NCI-H524 treated with DMSO at 0.1 percent for 48 hours (cell line): ENCODE results near the gene FAM72C.
"Not testable (repeated sequence)": the region's sequence is repeated elsewhere in the genome, so short reads cannot be mapped to it uniquely, and the experiment has no call there.

Experiments used
- DNase-seq: peaks from one replicate; lab custom pipeline; 2025; lab: John Stamatoyannopoulos, UW

The FAM72C gene

GRCh38 chr1:143971924-143972700 lies at the start of gene FAM72C:
Gene FAM72C, minus strand, starts transcription at chr1:143971986. Its CDS starts 845 bp downstream, at chr1:143971141.
- DNase-seq = not testable (repeated sequence)

GRCh38 chr1:144020001-144020738 lies 48.4 kb upstream of the FAM72C start:
- not testable (repeated sequence) for DNase-seq

- not testable (repeated sequence) for DNase-seq
Observed at GRCh38 chr1:144019101-144019500, 47.3 kb upstream of the FAM72C start.

- not testable (repeated sequence) for DNase-seq
Observed at GRCh38 chr1:144015180-144015966, 43.6 kb upstream of the FAM72C start.

DNA sequence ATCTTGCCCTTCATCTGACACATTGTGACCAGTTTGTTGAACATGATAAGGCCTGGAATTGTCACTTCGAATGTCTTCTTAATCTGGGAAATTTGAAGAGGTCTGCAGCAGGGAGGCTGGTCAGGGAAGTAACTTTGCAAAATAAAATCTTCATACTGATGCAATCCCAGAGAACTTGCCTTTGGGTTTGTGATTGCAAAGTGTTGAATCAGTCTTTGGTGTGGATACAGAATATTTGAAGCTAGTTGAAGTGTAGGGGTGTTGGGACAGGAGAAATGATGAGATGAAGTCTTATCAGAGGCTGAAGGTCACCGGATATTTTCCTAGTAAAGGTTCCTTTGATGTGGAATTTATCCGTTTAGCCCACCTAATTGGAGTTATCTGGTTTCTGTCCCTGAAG lies 42.7 kb upstream of the FAM72C start:
- not testable (repeated sequence) for DNase-seq

- not testable (repeated sequence) for DNase-seq
Observed at GRCh38 chr1:144014121-144014520, 42.3 kb upstream of the FAM72C start.

GRCh38 chr1:144012168-144012733 lies 40.5 kb upstream of the FAM72C start:
- not testable (repeated sequence) for DNase-seq

DNA sequence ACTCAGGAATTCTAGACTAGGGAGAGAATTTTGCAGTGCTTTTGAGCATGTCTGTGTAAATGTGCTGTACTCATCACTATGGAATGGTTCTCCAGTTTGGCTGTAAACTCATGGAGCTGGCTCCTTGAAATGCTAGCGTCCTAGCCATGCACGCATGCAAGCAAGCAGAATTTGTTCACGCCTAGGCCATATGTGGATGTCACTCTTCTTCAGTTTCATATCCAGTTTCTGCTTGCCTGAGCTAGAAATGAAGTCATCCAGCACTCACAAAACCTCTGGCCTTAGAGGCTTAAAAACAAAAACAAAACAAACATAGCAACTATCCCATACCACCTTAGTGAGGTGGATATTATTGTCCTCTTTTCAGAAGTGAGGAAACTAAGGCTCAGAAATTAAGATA lies 37.6 kb upstream of the FAM72C start:
- DNase-seq = not testable (repeated sequence)

DNA sequence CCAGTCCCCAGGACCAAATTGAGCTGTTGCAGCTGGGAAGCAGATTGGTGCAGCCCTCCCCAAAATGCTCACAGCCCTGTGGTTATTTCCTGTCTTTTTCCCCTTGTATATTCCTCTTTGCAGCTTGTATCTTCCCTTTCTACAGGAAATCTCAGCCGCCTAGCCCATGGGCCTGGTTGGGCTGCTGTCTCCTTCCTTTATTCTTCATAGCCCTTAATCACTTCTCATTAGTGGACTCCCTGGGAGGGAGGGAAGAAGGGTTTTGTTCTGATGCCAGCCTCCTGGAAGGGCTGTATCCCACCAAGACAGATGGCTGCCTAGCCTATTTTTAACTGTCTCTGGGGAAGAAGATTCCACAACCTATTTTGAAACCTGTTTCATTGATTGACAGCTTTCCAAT lies 32.5 kb upstream of the FAM72C start:
- not testable (repeated sequence) for DNase-seq

DNA sequence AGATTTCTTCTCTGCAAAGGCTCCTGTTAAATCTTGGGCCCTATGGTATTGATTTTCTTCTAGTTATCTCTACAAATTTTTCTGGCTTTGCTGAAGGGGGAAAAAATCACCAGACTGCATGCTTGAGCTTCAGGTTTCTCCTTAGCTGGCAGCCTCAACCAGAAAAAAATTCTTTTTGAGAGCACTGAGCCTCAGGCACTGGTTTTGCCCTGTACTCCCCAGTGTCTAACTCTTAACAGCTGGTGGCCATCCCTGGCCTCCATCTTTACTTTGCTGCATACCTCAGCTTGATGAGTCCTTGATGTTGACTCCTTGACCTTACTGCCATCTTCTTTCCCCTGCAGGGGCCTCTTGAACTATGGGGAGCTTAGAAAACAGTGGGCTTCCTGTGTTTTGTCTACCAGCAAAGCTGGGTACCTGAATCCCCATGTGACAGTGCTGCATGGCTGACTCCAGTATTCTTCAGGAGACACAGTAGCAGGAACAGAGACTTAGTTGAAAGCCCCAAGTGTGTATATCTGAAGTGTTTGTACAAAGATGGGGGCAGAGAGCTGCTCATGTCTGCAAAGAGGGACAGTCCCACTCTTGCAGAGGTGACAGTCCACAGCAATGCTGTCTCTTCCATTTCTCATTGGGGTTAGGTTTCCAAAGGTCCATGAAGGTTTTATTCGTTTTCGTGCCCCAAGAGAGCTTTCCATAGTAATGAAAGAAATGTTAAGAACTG lies 31.7 kb upstream of the FAM72C start:
- not testable (repeated sequence) for DNase-seq

DNA sequence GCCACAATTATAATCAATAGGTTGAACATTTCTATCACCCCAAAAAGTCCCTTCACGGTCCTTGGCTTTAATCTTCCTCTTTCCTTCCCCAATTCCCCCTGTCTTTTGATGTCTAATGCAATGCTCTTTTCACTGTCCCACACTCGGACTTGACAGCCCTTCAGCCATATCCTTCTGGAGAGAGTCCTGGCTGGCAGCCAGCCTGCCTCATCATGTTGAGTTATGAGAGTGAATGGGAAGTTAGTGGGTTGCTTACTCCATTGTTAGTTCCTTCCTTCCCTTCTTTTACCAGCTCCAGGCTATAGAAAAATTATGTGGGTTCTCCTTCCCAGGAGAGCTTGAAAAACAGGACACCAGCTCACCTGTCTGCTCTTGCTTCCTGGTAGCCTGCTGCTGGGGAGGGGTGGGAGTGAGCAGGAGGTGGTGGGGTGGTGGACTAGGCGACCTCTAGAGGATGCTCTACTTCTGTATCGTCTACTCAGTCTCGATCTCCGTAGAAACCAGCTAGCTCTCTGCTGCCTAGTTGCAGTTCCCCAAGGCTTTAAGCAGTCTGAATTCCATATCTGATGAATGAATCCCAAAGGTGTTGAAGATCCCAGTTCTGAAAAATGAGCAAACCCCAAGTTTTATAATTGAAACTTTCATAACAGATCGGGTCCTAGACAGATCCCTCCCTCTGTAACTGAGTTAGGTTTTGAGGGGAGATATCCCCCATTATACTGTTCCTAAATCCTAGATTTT lies 30.5 kb upstream of the FAM72C start:
- not testable (repeated sequence) for DNase-seq

GRCh38 chr1:144001077-144001476 lies 29.3 kb upstream of the FAM72C start:
- not testable (repeated sequence) for DNase-seq

DNA sequence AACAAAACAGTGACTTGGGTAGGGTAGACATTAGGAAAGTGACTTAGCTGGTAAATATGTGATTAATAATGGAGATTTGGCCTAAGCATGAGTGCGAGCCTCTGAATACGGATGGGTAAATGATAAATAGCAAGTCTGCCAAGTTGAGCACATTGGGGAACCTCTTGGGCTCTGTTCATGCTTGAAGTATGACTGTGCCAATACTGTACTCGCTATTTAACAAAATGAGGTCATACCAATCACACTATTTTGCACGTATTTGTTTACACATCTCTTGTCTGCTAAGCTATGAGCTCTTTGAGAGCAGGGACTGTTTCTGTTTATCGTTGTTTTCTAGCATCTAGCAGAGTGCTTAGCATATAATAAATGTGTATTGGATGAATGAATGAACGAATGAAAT lies 24.2 kb upstream of the FAM72C start:
- not testable (repeated sequence) for DNase-seq

DNA sequence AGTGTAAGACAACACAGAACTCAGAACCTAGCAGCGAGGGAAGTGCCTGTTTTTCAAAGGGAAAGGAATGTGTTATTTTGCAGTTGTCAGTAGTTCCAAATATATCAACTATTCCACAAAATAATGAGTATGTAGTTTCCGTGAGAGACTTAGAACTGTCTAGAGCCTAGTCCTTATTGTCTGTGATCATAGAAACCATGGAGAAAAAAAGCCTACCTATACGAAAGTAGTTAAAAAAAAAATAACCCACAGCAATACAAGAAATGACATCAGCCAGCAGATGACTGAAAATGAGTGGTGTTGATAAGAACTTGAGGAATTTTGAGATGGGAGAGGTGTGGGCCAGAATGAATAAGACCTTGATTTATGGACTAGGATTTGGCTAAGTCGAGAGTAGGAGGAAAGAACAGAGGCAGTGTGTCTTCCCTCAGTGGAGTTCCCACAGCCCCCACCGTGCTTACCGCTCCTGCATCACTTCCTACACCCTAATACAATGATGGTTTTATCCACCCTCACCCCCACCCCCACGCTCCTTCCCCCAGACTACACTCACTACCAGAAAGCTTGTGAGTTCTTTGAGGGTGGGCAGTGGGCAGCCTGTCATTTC lies 21.6 kb upstream of the FAM72C start:
- not testable (repeated sequence) for DNase-seq

GRCh38 chr1:143990699-143991098 lies 18.9 kb upstream of the FAM72C start:
- not testable (repeated sequence) for DNase-seq

DNA sequence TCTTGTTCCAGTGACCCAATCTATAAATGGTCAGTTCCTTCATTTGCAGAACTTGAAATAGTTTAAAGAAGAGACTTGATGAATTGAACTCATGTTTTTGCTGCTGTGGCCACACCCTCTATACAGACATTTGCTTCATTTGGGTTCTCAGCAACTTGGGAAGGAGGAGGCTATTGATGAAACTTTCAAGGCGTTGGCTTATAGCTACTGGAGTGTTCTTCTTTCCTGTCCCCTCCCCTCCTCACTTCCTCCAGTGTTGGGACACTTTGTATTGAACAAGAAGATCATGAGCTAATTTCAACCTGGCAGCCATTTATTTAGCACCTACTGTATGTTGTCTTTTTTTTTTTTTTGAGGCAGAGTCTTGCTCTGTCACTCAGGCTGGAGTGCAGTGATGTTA lies 17.9 kb upstream of the FAM72C start:
- DNase-seq = not testable (repeated sequence)

DNA sequence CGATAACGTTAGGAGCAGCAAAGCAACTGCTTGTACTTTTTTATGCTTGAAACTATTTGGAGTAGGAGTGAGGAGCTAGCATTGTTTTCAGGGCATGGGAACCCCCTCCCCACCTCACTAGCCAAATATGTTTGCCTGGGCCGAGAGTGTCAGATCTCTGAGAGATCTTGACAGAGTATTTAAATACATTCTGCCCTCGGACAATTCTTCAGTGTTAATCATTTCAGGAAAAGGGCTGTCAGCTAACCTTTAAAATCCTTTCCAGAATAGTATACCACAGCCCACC lies 17.6 kb upstream of the FAM72C start:
- not testable (repeated sequence) for DNase-seq

DNA sequence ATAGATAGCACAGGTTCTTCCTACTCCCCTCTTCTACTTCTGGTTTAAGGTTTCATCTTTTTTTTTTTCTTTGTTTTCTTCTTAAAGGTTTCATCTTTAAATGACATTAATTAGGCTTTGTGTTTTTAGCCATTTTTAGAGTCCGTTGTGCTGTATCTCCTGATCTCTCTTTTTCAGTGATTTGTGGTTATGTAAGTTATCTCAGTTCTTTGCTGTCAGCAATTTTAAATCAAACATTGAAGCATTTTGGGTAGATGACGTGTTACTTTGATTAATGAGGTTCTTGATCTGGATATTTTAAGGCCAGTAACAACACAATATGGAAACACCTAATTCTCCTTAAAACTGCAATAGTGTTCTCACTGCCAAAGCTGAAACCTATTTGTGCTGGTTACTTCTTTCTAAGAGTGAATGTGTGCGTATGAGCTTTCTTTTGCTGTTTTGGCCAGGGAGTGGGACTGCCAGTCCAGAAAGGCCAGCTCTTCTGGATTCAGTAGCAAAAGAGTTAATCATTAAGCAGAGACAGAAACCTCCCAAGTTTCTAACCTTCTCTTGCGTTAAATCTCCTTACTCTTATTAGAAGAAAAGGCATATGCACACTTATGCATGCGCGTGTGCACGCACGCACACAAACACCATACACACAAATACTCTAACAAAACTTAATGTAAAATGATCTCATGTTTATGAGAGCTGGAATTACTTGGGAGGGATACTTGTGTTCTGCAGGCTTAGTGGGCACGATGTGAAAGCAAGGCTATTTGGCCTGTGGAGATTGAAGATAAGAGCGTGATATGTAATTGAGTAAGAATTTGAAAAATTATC lies 17.0 kb upstream of the FAM72C start:
- DNase-seq = not testable (repeated sequence)

DNA sequence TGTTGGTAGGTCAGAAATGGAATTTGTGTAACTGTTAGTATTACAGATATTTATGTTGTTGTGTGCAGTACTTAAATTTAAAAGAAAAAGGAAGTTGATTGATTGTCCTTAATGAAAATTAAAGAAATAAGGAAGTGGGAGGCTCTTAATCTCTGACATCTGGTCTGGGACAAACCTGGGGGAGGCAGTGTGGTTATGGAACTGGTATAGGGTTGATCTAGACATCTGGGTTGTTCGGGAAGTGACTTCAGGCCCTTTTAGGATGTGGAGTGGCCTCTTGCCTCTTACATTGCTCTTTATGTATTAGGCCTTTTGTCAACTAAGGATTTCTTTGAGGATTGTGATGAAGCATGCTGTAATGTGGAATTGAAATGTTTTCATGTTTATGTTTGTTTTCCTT lies 16.1 kb upstream of the FAM72C start:
- DNase-seq = not testable (repeated sequence)
